Trophoblast cell (in vitro differentiated cells and primary cell): Measurements from ENCODE around the gene AP2A2.

ENCODE experiments used
- DNase-seq, 2 donors: peaks; one replicate each; pipeline ENCODE4 v3.0.0-alpha.2; 2016
- H2AFZ ChIP-seq: 2 replicates; pipeline ENCODE4 v1.6.1; 2013; ENCODE audit warnings: low read length, moderate library complexity, mild to moderate bottlenecking; ENCODE audit not compliant: insufficient read depth, poor library complexity
- H2AK5ac ChIP-seq: 2 replicates; pipeline ENCODE4 v1.6.1; 2013; ENCODE audit warnings: mild to moderate bottlenecking, low read length
- H2BK120ac ChIP-seq: 2 replicates; pipeline ENCODE4 v1.6.1; 2013; ENCODE audit warnings: low read length, mild to moderate bottlenecking, moderate library complexity; ENCODE audit not compliant: insufficient read depth, poor library complexity
- H2BK12ac ChIP-seq: 2 replicates; pipeline ENCODE4 v1.6.1; 2013; ENCODE audit warnings: mild to moderate bottlenecking, low read length, moderate library complexity
- H2BK5ac ChIP-seq: 2 replicates; pipeline ENCODE4 v1.6.1; 2013; ENCODE audit warnings: low read length, low read depth, moderate library complexity, mild to moderate bottlenecking; ENCODE audit not compliant: poor library complexity
- H3K14ac ChIP-seq: 2 replicates; pipeline ENCODE4 v1.6.1; 2013; ENCODE audit warnings: mild to moderate bottlenecking, low read length
- H3K18ac ChIP-seq: 2 replicates; pipeline ENCODE4 v1.6.1; 2013; ENCODE audit warnings: mild to moderate bottlenecking, low read length
- H3K23ac ChIP-seq: 2 replicates; pipeline ENCODE4 v1.6.1; 2013; ENCODE audit warnings: low read length
- H3K27ac ChIP-seq: 2 replicates; pipeline ENCODE4 v1.5.1; 2013; ENCODE audit warnings: low read depth, mild to moderate bottlenecking, inconsistent platforms, low read length, moderate library complexity
- H3K27me3 ChIP-seq: 2 replicates; pipeline ENCODE4 v1.6.1; 2013; ENCODE audit warnings: inconsistent platforms, mild to moderate bottlenecking, low read length, moderate library complexity; ENCODE audit not compliant: insufficient read depth
- H3K36me3 ChIP-seq, 2 experiments: 1 replicate in 1 of 2; 2 replicates in 1 of 2; pipeline ENCODE4 v1.6.1; 2013; ENCODE audit warnings: low read length in 2 of 2, mild to moderate bottlenecking in 2 of 2, moderate library complexity in 1 of 2; ENCODE audit not compliant: insufficient read depth in 2 of 2, control insufficient read depth in 1 of 2
- H3K4ac ChIP-seq: 2 replicates; pipeline ENCODE4 v1.6.1; 2013; ENCODE audit warnings: low read depth, mild to moderate bottlenecking, low read length, moderate library complexity
- H3K4me1 ChIP-seq, 2 experiments: 1 replicate in 1 of 2; 2 replicates in 1 of 2; pipeline ENCODE4 v1.6.1; 2013; ENCODE audit warnings: low read length in 2 of 2, mild to moderate bottlenecking in 2 of 2, moderate library complexity in 1 of 2; ENCODE audit not compliant: insufficient read depth in 2 of 2, control insufficient read depth in 1 of 2
- H3K4me2 ChIP-seq: 2 replicates; pipeline ENCODE4 v1.6.1; 2013; ENCODE audit warnings: inconsistent platforms, mild to moderate bottlenecking, low read length, moderate library complexity
- H3K4me3 ChIP-seq: 2 replicates; pipeline ENCODE4 v1.5.1; 2013; ENCODE audit warnings: mild to moderate bottlenecking, low read depth, low read length, inconsistent platforms
- H3K79me1 ChIP-seq: one replicate; pipeline ENCODE4 v1.6.1; 2013; ENCODE audit warnings: low read length
- H3K79me2 ChIP-seq: 2 replicates; pipeline ENCODE4 v1.6.1; 2013; ENCODE audit warnings: low read length, mild to moderate bottlenecking; ENCODE audit not compliant: control insufficient read depth, insufficient read depth, poor library complexity
- H3K9ac ChIP-seq: 2 replicates; pipeline ENCODE4 v1.6.1; 2013; ENCODE audit warnings: mild to moderate bottlenecking, low read length
- H3K9me3 ChIP-seq: 2 replicates; pipeline ENCODE4 v1.6.1; 2013; ENCODE audit warnings: low read depth, mild to moderate bottlenecking, control low read depth, inconsistent platforms, low read length; ENCODE audit not compliant: insufficient read depth
- H4K12ac ChIP-seq: 2 replicates; pipeline ENCODE4 v1.6.1; 2013; ENCODE audit warnings: low read depth, mild to moderate bottlenecking, low read length, moderate library complexity
- H4K8ac ChIP-seq: 2 replicates; pipeline ENCODE4 v1.6.1; 2013; ENCODE audit warnings: low read depth, mild to moderate bottlenecking, low read length, moderate library complexity
- H4K91ac ChIP-seq: one replicate; pipeline ENCODE4 v1.6.1; 2013; ENCODE audit warnings: low read depth, mild to moderate bottlenecking, low read length, moderate library complexity
- WGBS: extraction: QIAGEN DNeasy Blood & Tissue Kit; methylation state at CpG from one replicate; pipeline ENCODE4 v1.1.7; 2013; ENCODE audit warnings: missing lambda C conversion rate; ENCODE audit not compliant: insufficient read length, insufficient coverage; ENCODE audit errors: extremely low coverage; 5-methylcytosine and 5-hydroxymethylcytosine counted together

The AP2A2 gene

DNA sequence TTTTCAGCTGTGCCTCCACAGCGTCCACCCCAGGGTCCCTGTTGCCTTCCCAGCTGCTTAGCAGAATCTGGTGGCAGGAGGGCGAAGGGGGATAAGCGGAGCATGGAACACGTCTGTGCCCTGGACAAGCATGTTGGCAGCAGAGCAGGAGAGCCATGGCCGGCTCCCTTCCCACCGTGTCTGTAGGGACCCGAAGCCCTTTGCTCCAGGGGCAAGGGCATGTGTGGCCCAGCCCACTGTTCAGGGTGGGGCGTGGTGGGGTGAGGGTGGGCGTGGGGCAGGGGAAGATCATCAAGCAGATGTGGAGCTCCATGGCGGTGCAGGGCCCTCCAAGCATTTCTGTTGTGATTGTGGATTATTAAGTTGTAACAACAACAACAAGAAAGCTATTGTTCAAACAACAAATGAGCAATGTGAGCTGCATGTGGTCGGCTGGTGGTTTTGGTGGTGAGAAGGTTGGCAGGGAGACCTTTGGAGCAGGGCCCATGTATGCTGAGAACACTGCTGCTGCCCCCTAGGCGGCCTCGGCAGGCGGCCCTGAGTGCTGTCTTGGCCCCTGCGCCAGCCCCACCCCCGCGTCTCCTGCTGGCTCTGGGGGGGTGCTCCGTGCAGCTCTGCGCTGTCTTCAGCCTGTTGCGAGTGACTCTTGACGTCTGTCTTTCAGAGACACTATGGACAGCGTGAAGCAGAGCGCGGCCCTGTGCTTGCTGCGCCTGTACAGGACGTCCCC is 50.9 kb downstream of the AP2A2 start:
- peaks cover 0 to 4% of the 10 kb centered on the region in 2 experiments for H3K4me1 ChIP-seq
- no CpG with 5 or more reads among the region's 26 CpGs for WGBS
- H3K14ac ChIP-seq = no peak overlapping the region
- H2BK12ac ChIP-seq = no peak overlapping the region
- no peak overlapping the region for H4K91ac ChIP-seq
- H2BK120ac ChIP-seq = no peak overlapping the region
- no peak overlapping the region for H3K4me2 ChIP-seq
- no peak overlapping the region for H2AK5ac ChIP-seq
- H4K12ac ChIP-seq = no peak overlapping the region
- H4K8ac ChIP-seq = no peak overlapping the region
- H3K79me2 ChIP-seq = no peaks in the 10 kb centered on the region
- DNase-seq = no peak
- H3K4ac ChIP-seq = no peak overlapping the region
- no peak overlapping the region for H2BK5ac ChIP-seq
- no peak overlapping the region for H3K27ac ChIP-seq
- H3K4me3 ChIP-seq = no peak overlapping the region
- H2AFZ ChIP-seq = no peak overlapping the region
- no peaks in the 10 kb centered on the region for H3K27me3 ChIP-seq
- H3K36me3 ChIP-seq = peaks cover 57 to 69% of the 10 kb centered on the region in 2 experiments
- H3K9ac ChIP-seq = no peak overlapping the region
- no peak overlapping the region for H3K18ac ChIP-seq
- H3K79me1 ChIP-seq = no peaks in the 10 kb centered on the region
- H3K9me3 ChIP-seq = no peaks in the 10 kb centered on the region
- H3K23ac ChIP-seq = no peak overlapping the region

DNA sequence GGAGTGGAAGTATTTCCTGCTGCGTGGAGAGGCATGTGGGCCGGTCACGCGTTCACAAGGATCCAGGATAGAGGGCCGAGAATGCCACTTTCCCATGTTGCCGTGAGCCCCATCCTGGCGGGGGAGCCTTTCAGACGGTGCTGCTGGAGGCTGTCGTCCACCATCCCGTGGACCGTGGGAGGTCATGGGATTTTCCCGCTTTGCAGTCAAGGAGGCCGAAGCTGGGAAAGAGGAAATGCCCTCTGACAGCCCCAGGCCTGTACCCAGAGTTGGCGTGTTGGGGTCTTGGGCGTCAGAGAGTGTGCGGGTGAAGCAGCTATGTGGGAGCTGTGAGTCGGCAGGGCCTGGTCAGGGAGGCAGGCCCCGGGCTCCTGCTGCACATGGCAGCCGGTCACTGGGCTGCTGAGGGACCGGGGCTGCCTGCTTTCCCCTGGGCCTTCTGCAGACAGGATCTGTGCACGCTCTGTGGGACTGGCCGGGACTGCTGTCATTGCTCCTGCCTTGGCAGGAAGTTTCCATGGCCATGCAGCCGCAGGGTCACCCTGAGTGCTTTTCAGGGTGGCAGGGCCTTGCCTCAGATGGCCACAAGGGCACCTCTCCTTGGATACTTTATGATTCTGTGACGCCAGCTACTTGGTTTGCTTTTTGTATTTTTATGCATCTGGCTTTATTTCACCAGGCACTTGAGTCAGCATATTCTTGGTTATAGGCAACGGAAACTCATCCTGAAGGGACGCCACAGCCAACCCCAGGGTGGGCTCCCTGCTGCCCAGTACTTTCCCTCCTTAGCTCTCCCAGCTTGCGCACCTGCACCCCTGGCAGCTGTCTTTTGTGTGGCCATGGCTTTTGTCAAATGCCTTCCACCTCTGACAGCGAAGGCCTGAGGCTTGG is 52.4 kb downstream of the AP2A2 start:
- Histone ChIP-seq H3K9me3 (no peaks in the 10 kb centered on the region), H2BK5ac (no peak overlapping the region), H3K14ac (no peak overlapping the region), H3K27ac (no peak overlapping the region), H2AFZ (no peak overlapping the region), H3K4me1 (peaks cover 0 to 3% of the 10 kb centered on the region in 2 experiments), H3K18ac (no peak overlapping the region), H3K9ac (no peak overlapping the region), H3K4me3 (no peak overlapping the region), H2BK12ac (no peak overlapping the region), H4K91ac (no peak overlapping the region), H3K79me1 (no peaks in the 10 kb centered on the region), H4K8ac (no peak overlapping the region), H3K27me3 (no peaks in the 10 kb centered on the region), H3K79me2 (no peaks in the 10 kb centered on the region), H3K4me2 (no peak overlapping the region), H2BK120ac (no peak overlapping the region), H4K12ac (no peak overlapping the region), H3K23ac (no peak overlapping the region), H3K4ac (no peak overlapping the region), H3K36me3 (peaks cover 49 to 58% of the 10 kb centered on the region in 2 experiments), H2AK5ac (no peak overlapping the region)
- DNase-seq = no peak
- no CpG with 5 or more reads among the region's 28 CpGs for WGBS

DNA sequence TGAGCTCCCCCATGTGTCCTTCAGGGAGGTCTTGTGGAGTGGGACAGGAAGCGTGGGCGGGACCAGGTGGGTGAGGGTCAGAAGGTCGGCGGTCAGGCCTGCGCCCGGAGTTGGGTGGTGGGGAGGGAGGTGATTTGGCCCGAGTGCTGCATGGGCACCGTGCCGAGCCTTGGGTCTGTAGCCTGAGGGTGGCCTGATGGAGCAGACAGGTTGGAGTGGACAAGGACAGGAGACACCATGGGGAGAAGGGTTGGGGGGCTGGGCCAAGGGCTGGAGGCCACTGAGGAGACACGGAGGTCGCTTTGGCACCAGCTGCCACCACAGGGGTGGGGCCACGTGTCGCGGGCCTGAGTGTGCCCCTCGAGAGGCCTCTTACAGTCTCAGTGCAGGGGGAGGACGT is 53.1 kb downstream of the AP2A2 start:
- no CpG with 5 or more reads among the region's 16 CpGs for WGBS
- no peaks in the 10 kb centered on the region for H3K4me1 ChIP-seq
- H3K27me3 ChIP-seq = no peaks in the 10 kb centered on the region
- no peak overlapping the region for H3K4ac ChIP-seq
- no peaks in the 10 kb centered on the region for H3K9me3 ChIP-seq
- peaks cover 44 to 53% of the 10 kb centered on the region in 2 experiments for H3K36me3 ChIP-seq
- no peak overlapping the region for H3K14ac ChIP-seq
- H2BK120ac ChIP-seq = no peak overlapping the region
- H3K27ac ChIP-seq = no peak overlapping the region
- no peaks in the 10 kb centered on the region for H3K79me2 ChIP-seq
- H3K79me1 ChIP-seq = no peaks in the 10 kb centered on the region
- no peak overlapping the region for H2AK5ac ChIP-seq
- no peak overlapping the region for H3K18ac ChIP-seq
- H2AFZ ChIP-seq = no peak overlapping the region
- no peak overlapping the region for H4K8ac ChIP-seq
- H2BK12ac ChIP-seq = no peak overlapping the region
- H4K91ac ChIP-seq = no peak overlapping the region
- H3K9ac ChIP-seq = no peak overlapping the region
- H3K23ac ChIP-seq = no peak overlapping the region
- H2BK5ac ChIP-seq = no peak overlapping the region
- H3K4me2 ChIP-seq = no peak overlapping the region
- no peak overlapping the region for H3K4me3 ChIP-seq
- DNase-seq = no peak
- no peak overlapping the region for H4K12ac ChIP-seq

DNA sequence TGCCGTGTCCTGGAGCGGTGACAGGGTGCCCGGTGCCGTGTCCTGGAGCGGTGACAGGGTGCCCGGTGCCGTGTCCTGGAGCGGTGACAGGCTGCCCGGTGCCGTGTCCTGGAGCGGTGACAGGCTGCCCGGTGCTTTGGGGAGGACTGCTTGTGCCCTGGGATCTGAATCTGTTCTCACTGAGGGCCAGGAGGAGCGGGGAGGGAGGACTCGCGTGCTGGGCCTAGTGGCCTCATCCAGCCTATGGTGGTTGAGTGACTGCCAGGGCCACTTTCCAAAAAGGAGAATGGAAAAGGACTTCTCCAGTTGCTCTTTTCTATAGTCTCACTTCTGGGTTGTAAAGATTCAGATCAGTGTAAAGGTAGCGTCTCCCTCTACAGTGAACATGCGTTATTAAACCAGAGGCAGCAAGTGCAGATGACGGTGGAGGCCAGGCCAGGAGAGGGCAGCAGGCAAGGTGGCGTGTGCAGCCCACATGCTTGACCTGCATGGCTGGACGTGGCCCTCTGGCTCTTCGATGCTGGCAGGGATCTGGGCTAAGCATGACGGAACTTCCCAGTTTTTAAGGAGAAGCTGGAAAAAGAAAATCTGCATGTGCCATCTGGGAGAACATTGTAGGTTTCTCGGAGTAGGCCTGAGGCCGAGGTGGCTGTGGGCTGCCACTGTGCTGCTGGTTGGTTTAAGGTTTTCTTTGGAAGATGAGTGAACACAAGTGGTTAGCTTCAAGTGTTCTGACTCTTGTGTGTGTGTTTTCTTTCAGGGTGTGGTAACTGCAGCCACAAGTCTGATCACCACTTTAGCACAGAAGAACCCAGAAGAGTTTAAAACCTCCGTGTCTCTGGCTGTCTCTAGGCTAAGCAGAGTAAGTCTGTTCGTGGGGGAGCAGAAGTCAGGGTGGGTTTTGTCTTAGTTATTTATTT is 55.0 kb downstream of the AP2A2 start:
- no peak overlapping the region for H2BK12ac ChIP-seq
- no peak overlapping the region for H3K27ac ChIP-seq
- H3K18ac ChIP-seq = no peak overlapping the region
- H2BK120ac ChIP-seq = no peak overlapping the region
- WGBS = no CpG with 5 or more reads among the region's 26 CpGs
- no peak overlapping the region for H3K4me3 ChIP-seq
- H3K79me2 ChIP-seq = no peaks in the 10 kb centered on the region
- no peak overlapping the region for H4K91ac ChIP-seq
- H3K9me3 ChIP-seq = no peaks in the 10 kb centered on the region
- H3K14ac ChIP-seq = no peak overlapping the region
- H3K4me1 ChIP-seq = no peaks in the 10 kb centered on the region
- no peak overlapping the region for H2AK5ac ChIP-seq
- H3K79me1 ChIP-seq = no peaks in the 10 kb centered on the region
- no peak overlapping the region for H3K4me2 ChIP-seq
- peak; percentile 64 to 72 for DNase-seq
- no peak overlapping the region for H3K4ac ChIP-seq
- no peak overlapping the region for H3K23ac ChIP-seq
- H4K8ac ChIP-seq = no peak overlapping the region
- no peak overlapping the region for H2AFZ ChIP-seq
- no peaks in the 10 kb centered on the region for H3K27me3 ChIP-seq
- H3K36me3 ChIP-seq = peaks cover 55 to 62% of the 10 kb centered on the region in 2 experiments
- no peak overlapping the region for H2BK5ac ChIP-seq
- no peak overlapping the region for H3K9ac ChIP-seq
- no peak overlapping the region for H4K12ac ChIP-seq
